OCI-LY3 (cell line): Measurements from ENCODE around the gene TBXA2R.

ENCODE experiments used
- CTCF ChIP-seq: fragments of 200-600, 300-600 bp; sonication (generic); IDR thresholded peaks from 2 replicates; pipeline ENCODE4 v1.5.1; 2014; ENCODE audit warnings: antibody characterized with exemption, low read length, low read depth
- EZH2phosphoT487 ChIP-seq: fragments of 200-600 bp; shearing (Covaris generic); IDR thresholded peaks from 2 replicates; pipeline ENCODE4 v1.6.1; 2018; ENCODE audit warnings: antibody characterized with exemption, mixed run types, low read depth

GRCh38 chr19:3612330-3612729 lies 5.7 kb upstream of the TBXA2R start:
- TF ChIP-seq CTCF, result no peak
- no peak for TF ChIP-seq EZH2phosphoT487
